ENCODE results near the gene OGFOD1. TPM values are rescaled to one million over a fixed set of nuclear protein-coding genes. Genes with fewer than 3 reads are reported as not detected.

OGFOD1 gene
- total and polyA plus RNA-seq, 2 donors (not counting 3 experiments of a cell fraction or from before 2014, with no cell fraction given), result 26.6 to 54.8 TPM

DNA sequence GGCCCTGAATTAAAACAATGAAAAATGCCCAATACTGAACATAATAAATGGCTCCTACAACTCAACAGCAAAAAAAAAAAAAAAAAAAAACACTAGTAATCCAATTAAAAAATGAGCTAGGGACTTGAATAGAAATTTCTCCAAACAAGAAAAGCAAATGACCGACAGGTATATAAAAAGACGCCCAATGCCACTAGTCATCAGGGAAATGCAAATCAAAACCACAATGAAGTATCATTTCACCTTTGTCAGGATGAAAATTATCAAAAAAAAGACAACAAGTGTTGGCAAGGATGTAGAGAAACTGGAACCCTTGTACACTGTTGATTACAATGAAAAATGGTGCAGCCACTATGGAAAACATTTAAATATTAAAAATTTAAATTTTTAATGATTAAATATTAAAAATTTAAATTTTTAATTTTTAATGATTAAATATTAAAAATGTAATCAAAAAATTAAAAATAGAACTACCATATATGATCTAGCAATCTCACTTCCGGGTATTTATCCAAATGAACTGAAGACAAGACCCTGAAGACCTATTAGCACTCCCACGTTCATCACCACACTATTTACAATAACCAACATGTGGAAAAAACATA, 40.4 kb downstream of the OGFOD1 start:
- BruUV-seq (replicated peaks), result no TSS peak

More for the DNA sequence above, 40.4 kb downstream of the OGFOD1 start:
- no peak for DNase-seq (ENCODE audit: low read depth, low spot score)
- FAIRE-seq, result no peak
- TF ChIP-seq POLR2AphosphoS5 (IDR thresholded peaks at IDR 0.05; ENCODE audit: insufficient read depth, low read depth, low read length) (no peak), JUN (IDR thresholded peaks at IDR 0.05; ENCODE audit: borderline replicate concordance, insufficient read depth, insufficient read length, low read depth) (no peak), EZH2 (IDR thresholded peaks at IDR 0.05; ENCODE audit: borderline replicate concordance, low read depth, low read length, severe bottlenecking) (no peak), GATA2 (IDR thresholded peaks at IDR 0.05; ENCODE audit: insufficient read depth, insufficient read length, low read depth, low read length) (no peak), FOS (IDR thresholded peaks at IDR 0.05; ENCODE audit: borderline replicate concordance, insufficient read depth, low read length) (no peak), MYC (IDR thresholded peaks at IDR 0.05; ENCODE audit: low read depth, low read length) (no peak), POLR2A (IDR thresholded peaks at IDR 0.05; ENCODE audit: low read depth, low read length) (no peak)
- TF ChIP-seq, protein P1, sequence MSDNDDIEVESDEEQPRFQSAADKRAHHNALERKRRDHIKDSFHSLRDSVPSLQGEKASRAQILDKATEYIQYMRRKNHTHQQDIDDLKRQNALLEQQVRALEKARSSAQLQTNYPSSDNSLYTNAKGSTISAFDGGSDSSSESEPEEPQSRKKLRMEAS (IDR thresholded peaks at IDR 0.05; ENCODE audit: insufficient read depth, insufficient read length), result no peak
- TF ChIP-seq, protein P2, sequence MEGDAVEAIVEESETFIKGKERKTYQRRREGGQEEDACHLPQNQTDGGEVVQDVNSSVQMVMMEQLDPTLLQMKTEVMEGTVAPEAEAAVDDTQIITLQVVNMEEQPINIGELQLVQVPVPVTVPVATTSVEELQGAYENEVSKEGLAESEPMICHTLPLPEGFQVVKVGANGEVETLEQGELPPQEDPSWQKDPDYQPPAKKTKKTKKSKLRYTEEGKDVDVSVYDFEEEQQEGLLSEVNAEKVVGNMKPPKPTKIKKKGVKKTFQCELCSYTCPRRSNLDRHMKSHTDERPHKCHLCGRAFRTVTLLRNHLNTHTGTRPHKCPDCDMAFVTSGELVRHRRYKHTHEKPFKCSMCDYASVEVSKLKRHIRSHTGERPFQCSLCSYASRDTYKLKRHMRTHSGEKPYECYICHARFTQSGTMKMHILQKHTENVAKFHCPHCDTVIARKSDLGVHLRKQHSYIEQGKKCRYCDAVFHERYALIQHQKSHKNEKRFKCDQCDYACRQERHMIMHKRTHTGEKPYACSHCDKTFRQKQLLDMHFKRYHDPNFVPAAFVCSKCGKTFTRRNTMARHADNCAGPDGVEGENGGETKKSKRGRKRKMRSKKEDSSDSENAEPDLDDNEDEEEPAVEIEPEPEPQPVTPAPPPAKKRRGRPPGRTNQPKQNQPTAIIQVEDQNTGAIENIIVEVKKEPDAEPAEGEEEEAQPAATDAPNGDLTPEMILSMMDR (IDR thresholded peaks at IDR 0.05; ENCODE audit: extremely low read depth in 1 of 2, insufficient read depth in 1 of 2, low read depth in 1 of 2, low read length in 2 of 2), result no peak
- Histone ChIP-seq H4K20me1 (replicated peaks; ENCODE audit: control insufficient read depth, extremely low read depth, insufficient read depth, low read length) (no peaks in the 10 kb centered on the region), H3K9me3 (replicated peaks; ENCODE audit: control insufficient read depth, insufficient read depth, low read length) (no peaks in the 10 kb centered on the region), H3K9ac (replicated peaks; ENCODE audit: extremely low read depth, insufficient read depth, low read length) (no peak overlapping the region), H2AFZ (ENCODE audit: low read depth, low read length) (no peak overlapping the region), H3K4me3 (replicated peaks in 1 of 3; ENCODE audit: insufficient read depth in 1 of 3, low read depth in 1 of 3, low read length in 3 of 3) (no peak overlapping the region), H3K4me2 (ENCODE audit: insufficient read depth, low read length) (no peak overlapping the region), H3K27ac (ENCODE audit: insufficient read depth, low read depth, low read length) (no peak overlapping the region), H3K27me3 (ENCODE audit: control insufficient read depth in 2 of 2, insufficient read depth in 2 of 2, low read length in 2 of 2) (no peaks in the 10 kb centered on the region), H3K9me1 (replicated peaks; ENCODE audit: control insufficient read depth, extremely low read depth, insufficient read depth, low read length) (no peaks in the 10 kb centered on the region), H3K79me2 (ENCODE audit: control insufficient read depth, insufficient read depth, low read length) (no peaks in the 10 kb centered on the region), H3K4me1 (ENCODE audit: control insufficient read depth, extremely low read depth, insufficient read depth, low read length) (no peaks in the 10 kb centered on the region), H3K36me3 (ENCODE audit: control insufficient read depth in 2 of 2, extremely low read depth in 1 of 2, insufficient read depth in 2 of 2, low read length in 2 of 2) (peaks cover 0 to 3% of the 10 kb centered on the region in 2 experiments)
- CTCF ChIA-PET, result no interaction called here
- intact Hi-C loops (cut with micrococcal nuclease) (no loop called here), dilution Hi-C loops (cut with MboI; ENCODE audit: extremely low pct_ligation_motif_present, low sequenced_read_pairs) (no loop called here)
- POLR2A ChIA-PET, result interaction anchor here (0.7 kb wide), 1 partner anchor 108 kb away, joined by 11 read pairs; no protein-coding TSS in a partner anchor

Measured in endothelial cell of umbilical vein (primary cell).